ENCODE measurements around the gene ZNF438. TPM values are rescaled to one million over a fixed set of nuclear protein-coding genes. Genes with fewer than 3 reads are reported as not detected.

Gene ZNF438
- total and polyA plus RNA-seq, 2 of the 13 experiments (the other 11 are each of a cell fraction or from before 2014, with no cell fraction given): 0.75 to 0.83 TPM

- ChIA-PET CTCF (ENCODE audit: low intra/inter-chr PET ratio, low total read pairs) (no interaction called here), POLR2A (no interaction called here)
- TF ChIP-seq NFKBIZ (CRISPR knock-in tag; IDR thresholded peaks at IDR 0.05) (no peak), FOXO4 (CRISPR knock-in tag; conservative IDR thresholded peaks at IDR 0.05) (no peak), ZSCAN20 (CRISPR knock-in tag; IDR thresholded peaks at IDR 0.05; ENCODE audit: borderline replicate concordance) (no peak), ZBTB7A (CRISPR knock-in tag; IDR thresholded peaks at IDR 0.05) (no peak), TCF7 (IDR thresholded peaks at IDR 0.05; ENCODE audit: low read depth) (no peak), ZMAT3 (CRISPR knock-in tag; conservative IDR thresholded peaks at IDR 0.05) (no peak), PATZ1 (CRISPR knock-in tag; IDR thresholded peaks at IDR 0.05) (no peak), IKZF1 (IDR thresholded peaks at IDR 0.05) (no peak), SAP130 (CRISPR knock-in tag; IDR thresholded peaks at IDR 0.05; ENCODE audit: low read depth) (no peak), ZNF644 (CRISPR knock-in tag; IDR thresholded peaks at IDR 0.05; ENCODE audit: low read depth) (no peak), ZNF451 (CRISPR knock-in tag; IDR thresholded peaks at IDR 0.05) (no peak), PTBP1 (IDR thresholded peaks at IDR 0.05; ENCODE audit: low read depth, low read length, poor library complexity, severe bottlenecking) (no peak), ATF1 (CRISPR knock-in tag; IDR thresholded peaks at IDR 0.05) (no peak), NCOA1 (CRISPR knock-in tag; IDR thresholded peaks at IDR 0.05) (no peak), HNRNPUL1 (IDR thresholded peaks at IDR 0.05; ENCODE audit: low read depth, low read length) (no peak)
- no peak overlapping the region for H3K9ac ChIP-seq (ENCODE audit: insufficient read depth, low read depth, low read length)
- no peak overlapping the region for H3K4me3 ChIP-seq (replicated peaks in 1 of 3; ENCODE audit: insufficient read depth in 1 of 3, low read depth in 2 of 3, low read length in 3 of 3)
- no peaks in the 10 kb centered on the region for H3K36me3 ChIP-seq (replicated peaks in 1 of 2; ENCODE audit: control insufficient read depth in 1 of 2, insufficient read depth in 2 of 2, low read length in 2 of 2)
- ATAC-seq (no peak), FAIRE-seq (no peak), DNase-seq (ENCODE audit: low spot score) (no peak)
- H4K20me1 ChIP-seq (ENCODE audit: insufficient read depth, low read length): no peaks in the 10 kb centered on the region
- in situ Hi-C loops (cut with HindIII; ENCODE audit: extremely low pct_ligation_motif_present, low pct_unique_long_range_greater_than_20kb) (no loop called here), intact Hi-C loops (cut with micrococcal nuclease; ENCODE audit: unreplicated experiment) (no loop called here)
- WGBS (ENCODE audit: low lambda C conversion rate): 35% methylated on average over 2 of the region's 2 CpGs
- no peak overlapping the region for H3K4me2 ChIP-seq (ENCODE audit: low read depth, low read length)
- no peaks in the 10 kb centered on the region for H3K79me2 ChIP-seq (ENCODE audit: insufficient read depth, low read length)
- BruUV-seq (replicated peaks): no TSS peak
- no peaks in the 10 kb centered on the region for H3K9me3 ChIP-seq (ENCODE audit: low read length)
- no peak overlapping the region for H3K27ac ChIP-seq (ENCODE audit: extremely low read length, insufficient read depth, low read length)
- H3K27me3 ChIP-seq (ENCODE audit: control insufficient read depth in 1 of 2, insufficient read depth in 2 of 2, low read length in 2 of 2): peaks cover 0 to 18% of the 10 kb centered on the region in 2 experiments; a peak in 2 of 5 replicates
- H3K4me1 ChIP-seq (ENCODE audit: insufficient read depth, low read length): no peaks in the 10 kb centered on the region
- H2AFZ ChIP-seq (ENCODE audit: low read length): no peak overlapping the region
Measured at GRCh38 chr10:31072451-31072850, 40.8 kb upstream of the ZNF438 start.

Measured in HepG2 (cell line).